Activated CD8-positive, alpha-beta memory T cell treated with anti-CD3 and anti-CD28 coated beads, Interleukin-2, amount 10 ng/mL, durations not matched to agents 7 days and 5 days (primary cell): ENCODE data around the gene C2CD4C. TPM values are rescaled to one million over a fixed set of nuclear protein-coding genes. Genes with fewer than 3 reads are reported as not detected.
"Not testable (repeated sequence)": the region's sequence is repeated elsewhere in the genome, so short reads cannot be mapped to it uniquely, and the experiment has no call there.

ENCODE experiments used
- ATAC-seq: fragments of 150-1000 bp; cut with Tn5 transposase; one replicate; pipeline ENCODE4 v1.10.0; 2021; ENCODE audit warnings: moderate library complexity
- CTCF ChIA-PET: fragments of 350-600 bp; sonication (Branson Sonifier 250); formaldehyde crosslinking; loops from one replicate; lab custom pipeline; 2021; ENCODE audit warnings: antibody characterized with exemption; lab: Charles Lee
- DNase-seq: peaks from one replicate; pipeline ENCODE4 v3.0.0-alpha.2; 2020
- H3K27ac Mint-ChIP-seq: one replicate; pipeline ENCODE4 v1.8.0; 2021; ENCODE audit warnings: mild to moderate bottlenecking, mixed read lengths
- H3K27me3 Mint-ChIP-seq: one replicate; pipeline ENCODE4 v1.8.0; 2021; ENCODE audit warnings: mixed read lengths
- H3K36me3 Mint-ChIP-seq: one replicate; pipeline ENCODE4 v1.8.0; 2021; ENCODE audit warnings: mild to moderate bottlenecking, mixed read lengths
- H3K4me1 Mint-ChIP-seq: one replicate; pipeline ENCODE4 v1.8.0; 2021; ENCODE audit warnings: mixed read lengths
- H3K4me3 Mint-ChIP-seq: one replicate; pipeline ENCODE4 v1.8.0; 2021; ENCODE audit warnings: mild to moderate bottlenecking, moderate library complexity, mixed read lengths
- H3K9me3 Mint-ChIP-seq: one replicate; pipeline ENCODE4 v1.8.0; 2022; ENCODE audit warnings: low read depth, mixed read lengths
- total RNA-seq, 2 experiments: library from RNA; stranded (reverse); gene quantifications; one replicate each; pipeline ENCODE4 v1.2.3, GENCODE V29; 2021

The C2CD4C gene
- total RNA-seq, 2 experiments from 2014 or later, result not detected

- H3K27ac Mint-ChIP-seq, result no peak overlapping the region
- no peaks in the 10 kb centered on the region for H3K36me3 Mint-ChIP-seq
- no peaks in the 10 kb centered on the region for H3K9me3 Mint-ChIP-seq
- no peak for DNase-seq
- H3K27me3 Mint-ChIP-seq, result peaks cover under 1% of the 10 kb centered on the region
- ATAC-seq, result no peak
- no peaks in the 10 kb centered on the region for H3K4me1 Mint-ChIP-seq
- no peak overlapping the region for H3K4me3 Mint-ChIP-seq
- CTCF ChIA-PET, result no interaction called here
Measured at GRCh38 chr19:415292-415691, 6.3 kb upstream of the C2CD4C start.

GRCh38 chr19:413756-414420, 4.9 kb upstream of the C2CD4C start:
- Mint-ChIP-seq H3K27me3 (peaks cover 10% of the 10 kb centered on the region), H3K27ac (no peak overlapping the region), H3K4me3 (no peak overlapping the region), H3K36me3 (no peaks in the 10 kb centered on the region), H3K4me1 (peaks cover 3% of the 10 kb centered on the region), H3K9me3 (no peaks in the 10 kb centered on the region)
- DNase-seq, result no peak
- no peak for ATAC-seq
- CTCF ChIA-PET, result no interaction called here

- DNase-seq, result no peak
Measured at GRCh38 chr19:412356-413355, 3.7 kb upstream of the C2CD4C start.

GRCh38 chr19:411723-412355, 2.9 kb upstream of the C2CD4C start:
- no peaks in the 10 kb centered on the region for H3K36me3 Mint-ChIP-seq
- peaks cover 3% of the 10 kb centered on the region for H3K4me1 Mint-ChIP-seq
- H3K9me3 Mint-ChIP-seq, result no peaks in the 10 kb centered on the region
- ATAC-seq (no peak), DNase-seq (no peak)
- H3K4me3 Mint-ChIP-seq, result no peak overlapping the region
- H3K27ac Mint-ChIP-seq, result no peak overlapping the region
- CTCF ChIA-PET, result no interaction called here
- peaks cover 10% of the 10 kb centered on the region for H3K27me3 Mint-ChIP-seq

More at GRCh38 chr19:412356-413355, 3.7 kb upstream of the C2CD4C start:
- ATAC-seq, result no peak
- H3K4me1 Mint-ChIP-seq, result peaks cover 3% of the 10 kb centered on the region
- H3K36me3 Mint-ChIP-seq, result no peaks in the 10 kb centered on the region
- CTCF ChIA-PET, result no interaction called here
- peaks cover 10% of the 10 kb centered on the region for H3K27me3 Mint-ChIP-seq
- no peak overlapping the region for H3K27ac Mint-ChIP-seq
- no peaks in the 10 kb centered on the region for H3K9me3 Mint-ChIP-seq
- H3K4me3 Mint-ChIP-seq, result no peak overlapping the region

GRCh38 chr19:411121-411722, 2.3 kb upstream of the C2CD4C start:
- not testable (repeated sequence) for DNase-seq, H3K36me3 Mint-ChIP-seq

GRCh38 chr19:410243-410781, 1.4 kb upstream of the C2CD4C start:
- no peaks in the 10 kb centered on the region for H3K9me3 Mint-ChIP-seq
- H3K4me1 Mint-ChIP-seq, result peaks cover 3% of the 10 kb centered on the region
- no peak for ATAC-seq
- no peak for DNase-seq
- no peaks in the 10 kb centered on the region for H3K36me3 Mint-ChIP-seq
- H3K4me3 Mint-ChIP-seq, result no peak overlapping the region
- peaks cover 13% of the 10 kb centered on the region for H3K27me3 Mint-ChIP-seq
- CTCF ChIA-PET, result no interaction called here
- no peak overlapping the region for H3K27ac Mint-ChIP-seq

More at GRCh38 chr19:411121-411722, 2.3 kb upstream of the C2CD4C start:
- ATAC-seq, H3K27ac Mint-ChIP-seq, CTCF ChIA-PET, H3K9me3 Mint-ChIP-seq, H3K4me1 Mint-ChIP-seq, H3K4me3 Mint-ChIP-seq: not testable (repeated sequence)
- H3K27me3 Mint-ChIP-seq, result peaks cover 10% of the 10 kb centered on the region

- no peak for ATAC-seq
- Mint-ChIP-seq H3K4me3 (no peak overlapping the region), H3K27ac (no peak overlapping the region), H3K9me3 (no peaks in the 10 kb centered on the region), H3K27me3 (peaks cover 13% of the 10 kb centered on the region), H3K4me1 (peaks cover 3% of the 10 kb centered on the region), H3K36me3 (no peaks in the 10 kb centered on the region)
- no peak for DNase-seq
- CTCF ChIA-PET, result no interaction called here
Measured at GRCh38 chr19:409516-410242, 732 bp upstream of the C2CD4C start.

- CTCF ChIA-PET, result no interaction called here
- H3K27ac Mint-ChIP-seq, result no peak overlapping the region
- peaks cover 13% of the 10 kb centered on the region for H3K27me3 Mint-ChIP-seq
- peaks cover 3% of the 10 kb centered on the region for H3K4me1 Mint-ChIP-seq
- ATAC-seq (no peak), DNase-seq (no peak)
- H3K36me3 Mint-ChIP-seq, result no peaks in the 10 kb centered on the region
- H3K4me3 Mint-ChIP-seq, result no peak overlapping the region
- H3K9me3 Mint-ChIP-seq, result no peaks in the 10 kb centered on the region
Measured at GRCh38 chr19:408441-408901, 476 bp downstream of the C2CD4C start.

- Mint-ChIP-seq H3K4me1 (peaks cover 3% of the 10 kb centered on the region), H3K4me3 (no peak overlapping the region), H3K36me3 (no peaks in the 10 kb centered on the region), H3K27me3 (peaks cover 13% of the 10 kb centered on the region), H3K27ac (no peak overlapping the region), H3K9me3 (no peaks in the 10 kb centered on the region)
- no peak for DNase-seq
- CTCF ChIA-PET, result no interaction called here
- no peak for ATAC-seq
Measured at GRCh38 chr19:407511-408440, 1.2 kb downstream of the C2CD4C start.

GRCh38 chr19:406971-407510, 1.9 kb downstream of the C2CD4C start:
- Mint-ChIP-seq H3K4me1 (peaks cover 3% of the 10 kb centered on the region), H3K27ac (no peak overlapping the region), H3K9me3 (no peaks in the 10 kb centered on the region), H3K27me3 (peaks cover 13% of the 10 kb centered on the region), H3K36me3 (no peaks in the 10 kb centered on the region), H3K4me3 (no peak overlapping the region)
- CTCF ChIA-PET, result no interaction called here
- DNase-seq (no peak), ATAC-seq (no peak)

GRCh38 chr19:406135-406781, 2.7 kb downstream of the C2CD4C start:
- ATAC-seq, result no peak
- no peak for DNase-seq

More at GRCh38 chr19:406135-406781, 2.7 kb downstream of the C2CD4C start:
- Mint-ChIP-seq H3K4me1 (peaks cover 3% of the 10 kb centered on the region), H3K4me3 (no peak overlapping the region), H3K9me3 (no peaks in the 10 kb centered on the region), H3K27me3 (peaks cover 13% of the 10 kb centered on the region), H3K27ac (no peak overlapping the region), H3K36me3 (no peaks in the 10 kb centered on the region)
- CTCF ChIA-PET, result no interaction called here
